GM19467 (cell line): ENCODE measurements around the gene AQP11.
A peak's percentile ranks its signal among the peaks of the same experiment; 100 is the strongest.
"Not testable (repeated sequence)": the region's sequence is repeated elsewhere in the genome, so short reads cannot be mapped to it uniquely, and the experiment has no call there.

Source experiments
- ATAC-seq: cut with Tn5 transposase; IDR thresholded peaks from one replicate; pipeline ENCODE4 v1.9.1; 2021; ENCODE audit warnings: mild to moderate bottlenecking, moderate library complexity; ENCODE audit not compliant: unreplicated experiment

AQP11 gene

DNA sequence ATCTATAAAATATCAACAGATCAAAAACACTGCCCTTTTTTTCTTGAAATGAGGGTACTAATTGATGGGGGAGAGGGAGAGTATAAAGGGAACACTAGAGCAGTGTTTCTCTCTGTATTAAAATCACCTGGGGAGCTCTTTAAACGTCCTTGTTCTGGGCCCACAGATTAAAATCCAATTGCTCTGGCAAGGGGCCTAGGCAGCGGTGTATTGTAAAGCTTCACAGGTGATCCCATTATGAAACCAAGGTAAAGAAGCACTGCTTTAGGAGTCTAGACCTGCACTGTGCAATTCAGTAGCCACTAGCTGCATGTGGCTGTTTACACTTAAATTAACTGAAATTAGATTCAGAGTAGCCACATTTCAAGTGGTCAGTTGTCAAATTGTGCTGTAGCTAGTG is 3.0 kb downstream of the AQP11 start:
- ATAC-seq, result no peak

DNA sequence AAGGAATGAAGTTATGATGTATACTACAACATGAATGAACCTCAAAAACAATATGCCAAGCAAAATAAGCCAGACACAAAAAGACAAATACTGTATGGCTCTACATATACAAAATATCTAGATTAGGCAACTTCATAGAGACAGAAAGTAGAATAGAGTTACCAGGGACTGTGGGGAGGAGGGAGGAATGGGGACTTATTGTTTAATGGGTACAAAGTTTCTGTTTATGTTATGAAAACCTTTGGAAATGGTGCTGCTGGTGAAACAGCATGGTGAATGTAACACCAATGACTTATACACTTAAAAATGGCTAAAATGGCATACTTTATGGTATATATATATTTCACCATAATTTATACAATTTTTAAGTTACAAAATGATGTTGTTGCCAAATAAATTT is 4.1 kb downstream of the AQP11 start:
- no peak for ATAC-seq

DNA sequence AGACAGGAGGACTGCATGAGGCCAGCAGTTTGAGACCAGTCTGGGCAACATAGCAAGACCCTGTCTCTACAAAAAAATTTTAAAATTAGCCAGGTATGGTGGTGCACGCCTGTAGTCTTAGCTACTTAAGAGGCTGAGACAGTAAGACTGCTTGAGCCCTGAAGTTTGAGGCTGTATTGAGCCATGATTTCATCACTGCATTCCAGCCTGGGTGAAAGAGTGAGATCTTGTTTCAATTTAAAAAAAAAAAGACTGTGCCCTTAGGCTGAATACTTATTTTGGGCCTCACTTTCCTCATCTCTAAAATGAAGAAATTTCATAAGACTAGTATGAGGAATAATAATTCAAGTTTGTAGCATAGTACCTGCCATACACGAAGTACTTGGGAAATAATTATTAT is 6.9 kb downstream of the AQP11 start:
- no peak for ATAC-seq

DNA sequence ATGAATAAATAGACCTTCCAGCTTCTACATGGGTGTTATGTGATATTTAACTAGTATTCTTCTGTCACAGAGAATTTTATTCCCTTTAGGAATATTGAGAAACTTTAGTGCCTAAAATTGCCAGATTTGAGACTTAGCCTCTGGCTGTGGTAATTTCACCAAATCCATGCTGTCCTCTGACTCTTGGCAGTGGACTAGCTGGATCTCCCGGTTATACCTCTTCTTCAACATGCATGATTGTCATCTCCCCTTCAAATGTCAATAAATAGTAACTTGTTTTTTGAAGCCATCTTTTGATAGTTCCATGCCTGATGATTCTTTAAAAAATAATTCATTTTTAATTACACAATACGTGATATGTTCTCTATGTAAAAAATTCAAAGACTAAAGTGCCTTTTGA is 8.4 kb downstream of the AQP11 start:
- ATAC-seq, result no peak

DNA sequence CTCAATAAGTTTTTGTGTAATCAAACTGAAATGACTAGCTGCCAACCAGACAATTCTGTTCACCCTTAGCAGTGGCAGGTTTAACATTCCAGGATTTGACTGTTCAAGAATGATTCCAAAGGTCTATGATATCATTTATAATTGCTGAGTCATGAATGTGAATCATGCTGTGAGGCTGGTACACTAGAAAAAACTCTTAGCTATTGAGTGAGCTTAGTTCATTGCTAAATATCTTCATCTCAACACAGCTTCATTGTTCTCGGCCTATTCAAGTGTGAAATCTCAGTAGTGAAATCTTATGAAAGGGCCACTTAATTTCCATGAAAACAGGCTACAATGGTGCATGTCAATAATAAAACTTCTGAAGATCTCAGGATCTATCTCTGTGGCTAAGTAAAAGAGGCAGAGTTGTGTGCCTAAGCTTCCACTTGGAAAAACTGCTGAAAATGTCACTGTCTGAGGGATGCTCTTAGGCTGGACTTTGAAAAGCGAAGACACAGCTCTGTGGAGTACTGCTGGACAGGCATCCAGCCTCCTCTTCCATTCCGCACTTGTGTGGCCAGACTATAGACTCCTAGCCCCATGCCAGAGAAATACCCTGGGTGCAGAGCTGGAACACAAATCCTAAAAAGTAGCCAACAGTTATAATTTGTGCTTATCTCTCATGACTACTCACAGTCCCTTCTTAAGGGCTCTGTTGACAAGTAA is 12.8 kb downstream of the AQP11 start:
- ATAC-seq, result no peak

DNA sequence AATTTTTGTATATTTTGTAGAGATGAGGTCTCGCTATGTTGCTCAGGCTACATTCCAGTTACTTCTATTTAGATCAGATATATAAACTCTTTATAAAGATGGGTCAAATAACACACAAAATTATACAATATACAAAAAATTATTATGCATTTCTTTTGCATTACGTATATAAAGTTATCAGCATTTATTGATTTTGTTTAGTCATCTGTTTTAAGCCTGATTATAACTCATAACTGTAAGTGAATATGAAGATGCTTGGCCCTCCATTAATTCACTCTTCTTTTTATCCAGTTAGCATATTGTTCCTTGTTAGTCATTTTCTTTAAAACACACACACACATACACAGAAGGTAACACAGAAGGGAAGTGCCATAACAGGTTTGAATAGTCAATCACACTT is 14.5 kb downstream of the AQP11 start:
- ATAC-seq, result no peak

DNA sequence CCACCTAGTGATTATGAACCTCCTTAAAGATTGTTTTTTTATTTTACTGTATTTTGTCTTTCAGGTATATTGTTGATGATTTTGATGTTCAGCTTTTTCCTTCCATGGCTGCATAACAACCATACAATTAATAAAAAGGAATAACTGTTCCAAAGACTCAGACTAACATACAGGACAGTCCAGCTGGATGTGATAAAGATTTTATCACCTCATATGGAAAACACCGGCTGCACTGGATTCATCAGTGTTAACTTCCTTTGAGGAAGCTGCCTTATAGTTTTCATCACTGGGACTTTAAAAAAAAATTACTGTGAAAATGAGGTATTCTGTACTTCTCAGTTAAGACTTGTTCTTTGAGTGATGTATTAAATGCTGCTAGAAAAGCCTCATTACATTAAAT is 19.5 kb downstream of the AQP11 start:
- no peak for ATAC-seq

DNA sequence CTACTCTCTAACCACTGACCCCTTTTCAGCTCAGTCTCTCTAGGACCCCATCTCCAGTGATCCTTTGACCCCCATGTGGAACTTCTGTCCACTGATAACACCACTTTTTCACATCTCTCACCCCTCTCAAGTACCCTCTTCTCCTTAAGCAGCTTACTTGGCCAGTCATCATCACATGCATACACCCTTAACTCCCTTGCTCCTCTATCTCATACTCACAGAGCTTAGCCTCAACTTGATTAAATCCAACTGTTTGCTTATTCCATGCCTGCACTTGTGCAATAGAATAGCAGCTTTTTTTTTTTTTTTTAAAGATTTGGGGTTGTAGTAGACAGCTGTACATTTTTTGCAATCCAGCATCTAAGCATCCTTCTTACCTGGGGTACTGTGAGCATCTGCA is 22.2 kb downstream of the AQP11 start:
- ATAC-seq, result no peak

DNA sequence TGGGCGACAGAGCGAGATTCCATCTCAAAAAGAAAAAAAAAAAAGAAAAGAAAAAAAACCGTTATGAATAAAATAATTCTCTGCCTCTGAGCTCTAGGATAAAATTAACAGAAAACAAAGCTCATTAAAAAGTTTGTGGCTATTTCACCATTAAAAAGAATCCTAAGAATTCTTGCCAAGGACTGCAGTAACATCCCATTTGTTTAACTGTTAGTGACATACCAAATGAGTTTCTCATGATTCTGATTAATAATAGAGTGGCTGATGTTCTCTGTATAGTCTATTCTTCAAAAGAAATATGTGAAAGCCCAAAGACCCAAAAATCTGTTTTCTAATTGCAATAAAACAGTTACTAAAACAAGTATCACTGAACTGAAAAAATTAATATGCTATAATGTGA is 28.1 kb downstream of the AQP11 start:
- ATAC-seq, result no peak

DNA sequence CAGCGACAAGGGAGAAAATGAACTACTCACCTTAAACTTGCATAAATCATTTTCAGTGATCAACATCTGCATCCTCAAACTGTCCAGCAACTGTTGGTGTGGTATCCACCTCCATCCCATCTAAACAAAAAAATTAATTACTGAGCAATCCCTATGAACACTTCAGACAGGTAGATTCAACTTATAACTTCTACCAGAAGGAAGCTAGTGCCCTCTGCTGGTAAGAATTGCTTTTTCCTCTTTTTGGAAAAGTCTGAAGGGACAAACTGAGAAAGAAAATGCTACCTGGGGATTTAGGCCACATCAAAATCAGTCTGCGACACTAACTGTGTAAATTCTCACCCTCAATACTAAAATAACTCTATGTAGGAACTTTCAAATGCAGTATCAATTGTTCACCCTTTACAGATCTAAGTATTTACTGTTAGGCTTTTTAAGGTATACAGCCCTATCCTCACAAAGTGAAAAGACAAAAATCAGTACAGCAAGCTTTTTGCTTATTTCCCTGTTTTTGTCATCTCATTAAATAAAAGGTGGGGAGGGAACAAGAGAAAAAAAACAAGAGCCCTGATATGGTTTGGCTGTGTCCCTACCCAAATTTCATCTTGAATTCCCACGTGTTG is 29.9 kb downstream of the AQP11 start:
- no peak for ATAC-seq

DNA sequence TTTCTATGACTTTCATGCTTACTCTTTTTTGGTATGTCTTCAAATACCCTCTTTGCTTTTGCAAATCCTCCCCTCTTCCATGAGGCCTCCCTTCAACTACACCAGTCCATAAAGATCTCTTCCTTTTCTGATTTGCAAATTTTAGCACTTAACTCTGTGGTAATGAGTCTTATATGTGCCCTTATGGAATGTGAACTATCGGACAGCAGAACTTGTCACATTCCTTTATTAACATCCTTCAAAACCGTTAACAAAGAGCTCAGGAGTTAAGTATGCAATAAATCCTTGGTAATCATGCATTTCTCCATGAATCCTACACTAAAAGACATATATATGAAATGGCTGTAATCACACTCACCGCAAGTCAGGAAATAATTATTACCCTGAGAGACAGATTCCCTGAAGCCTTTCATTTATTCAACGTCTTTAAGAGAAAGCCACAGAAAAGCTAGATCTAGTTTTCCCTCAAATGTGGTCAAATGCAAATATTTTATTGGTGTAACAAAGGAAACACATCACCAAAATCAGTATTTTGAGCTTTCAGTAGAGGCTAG is 40.5 kb downstream of the AQP11 start:
- ATAC-seq, result no peak

DNA sequence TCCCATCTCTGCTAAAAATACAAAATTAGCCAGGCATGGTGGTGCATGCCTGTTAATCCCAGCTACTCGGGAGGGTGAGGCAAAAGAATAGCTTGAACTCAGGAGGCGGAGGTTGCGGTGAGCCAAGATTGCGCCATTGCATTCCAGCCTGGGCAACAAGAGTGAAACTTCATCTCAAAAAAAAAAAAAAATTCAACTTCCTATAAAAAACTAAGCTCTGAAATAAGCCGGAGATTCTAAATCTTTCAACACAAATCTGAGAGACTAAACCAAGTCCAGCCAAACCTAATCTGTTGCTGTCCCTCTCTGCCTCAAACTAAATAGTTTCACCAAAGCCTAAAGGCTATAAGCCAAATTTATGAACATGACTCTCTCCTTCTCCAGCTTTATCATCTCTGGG is 44.2 kb downstream of the AQP11 start:
- not testable (repeated sequence) for ATAC-seq

DNA sequence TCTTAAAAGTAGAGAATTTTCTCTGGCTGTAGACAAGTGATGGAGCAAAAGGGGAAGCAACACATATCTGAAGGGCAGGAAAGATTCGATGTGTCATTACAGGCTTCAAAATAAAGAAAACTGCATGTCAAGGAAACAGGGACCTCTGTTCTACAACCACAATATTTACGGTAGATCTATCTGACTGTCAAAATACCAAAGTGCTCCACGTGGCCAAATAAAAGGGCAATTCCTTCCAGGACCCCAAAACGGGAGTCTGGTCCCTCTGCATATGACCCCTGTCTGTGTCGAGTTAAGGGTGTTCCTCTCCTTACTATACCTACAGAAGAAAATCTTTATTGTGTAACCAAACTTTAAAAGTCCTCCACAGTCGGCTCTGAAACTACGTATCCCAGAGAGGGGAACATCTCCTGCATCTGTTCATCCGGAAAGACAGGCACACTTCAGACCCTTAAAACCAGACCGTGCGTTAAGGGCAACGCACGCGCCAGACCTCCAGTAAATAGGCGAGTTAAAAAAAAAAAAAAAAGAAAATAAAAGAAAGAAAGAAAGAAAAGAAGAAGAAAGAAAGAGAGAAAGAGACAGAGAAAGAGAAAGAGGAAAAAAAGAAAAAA is 47.1 kb downstream of the AQP11 start:
- ATAC-seq, result no peak

DNA sequence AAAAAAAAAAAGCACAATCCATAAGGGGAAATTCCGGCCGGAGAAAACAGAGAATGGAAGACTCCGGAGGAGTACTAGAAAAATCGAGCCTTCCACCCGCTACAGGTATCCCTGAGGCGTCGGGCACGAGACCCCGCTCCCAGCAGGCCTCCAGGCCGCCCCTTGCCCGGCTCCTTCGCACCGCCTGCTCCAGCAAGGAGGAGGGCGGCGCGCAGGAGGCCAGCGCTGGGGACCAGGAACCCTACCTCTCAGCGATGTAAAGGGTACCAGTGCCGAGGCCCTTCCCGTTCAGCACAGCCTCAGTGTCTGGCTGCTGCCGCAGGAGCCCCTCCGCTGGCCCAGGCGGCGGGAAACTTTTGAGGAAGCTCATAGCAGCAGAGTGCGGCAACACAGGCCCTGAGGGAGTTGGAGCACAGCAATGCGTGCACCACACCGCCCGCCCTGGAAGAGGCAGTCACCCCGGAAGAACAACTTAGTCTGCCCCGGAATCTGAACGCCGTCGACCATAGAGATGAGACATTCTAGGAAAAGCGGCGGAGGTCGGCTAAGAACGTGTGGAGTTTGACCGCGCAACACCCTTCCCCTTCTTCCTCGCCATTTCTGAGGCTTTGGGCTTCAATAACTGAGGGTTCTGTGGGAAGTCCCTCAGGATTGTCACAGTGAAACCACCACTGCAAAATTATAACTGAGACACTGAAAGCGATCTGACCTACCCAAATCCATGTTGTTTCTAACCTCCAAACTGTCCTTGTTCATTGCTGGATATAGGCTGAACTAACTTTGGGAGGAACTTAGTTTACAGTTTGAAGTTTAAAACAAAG is 47.8 kb downstream of the AQP11 start, which contains the start of gene CLNS1A:
Gene CLNS1A (minus strand): TSS at position 450 of the 821 bp plus-strand sequence. CDS start 80 bp downstream, at position 370.
- peak; percentile 88 for ATAC-seq

DNA sequence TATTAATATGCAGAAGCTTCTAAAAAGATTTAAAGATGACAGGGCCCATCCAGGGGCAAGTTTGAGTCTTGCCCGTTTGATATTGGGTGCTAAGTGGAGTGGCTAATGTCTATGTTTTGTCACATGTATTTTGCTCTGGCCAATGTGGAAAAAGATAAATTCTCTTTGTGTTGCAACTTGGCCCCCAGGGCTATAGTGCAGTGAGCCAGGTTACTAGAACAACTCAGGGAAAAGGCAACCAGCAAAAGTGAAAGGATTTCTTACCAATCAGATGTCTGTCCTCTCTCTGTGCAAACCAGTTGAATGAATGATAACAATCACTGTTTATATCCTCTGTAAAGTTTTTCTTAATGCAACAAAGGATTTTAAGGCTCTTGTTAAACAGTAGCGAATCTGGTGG is 52.5 kb downstream of the AQP11 start:
- no peak for ATAC-seq

DNA sequence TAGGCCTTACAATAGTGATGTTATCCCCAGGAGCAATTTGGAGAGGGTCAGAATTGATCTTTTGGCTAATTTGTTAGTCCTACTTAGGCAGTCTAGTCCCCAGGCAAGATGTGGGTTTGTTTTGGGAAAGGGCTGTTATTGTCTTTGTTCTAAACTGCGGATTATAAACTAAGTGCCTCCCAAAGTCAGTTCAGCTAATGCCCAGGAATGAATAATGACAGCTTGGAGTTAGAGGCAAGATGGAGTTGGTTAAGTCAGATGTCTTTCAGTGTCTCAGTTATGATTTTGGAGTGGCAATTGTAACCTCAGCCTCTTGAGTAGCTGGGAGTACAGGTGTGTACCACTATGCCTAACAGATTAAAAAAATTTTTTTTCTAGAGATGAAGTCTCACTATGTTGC is 55.1 kb downstream of the AQP11 start:
- ATAC-seq, result no peak

DNA sequence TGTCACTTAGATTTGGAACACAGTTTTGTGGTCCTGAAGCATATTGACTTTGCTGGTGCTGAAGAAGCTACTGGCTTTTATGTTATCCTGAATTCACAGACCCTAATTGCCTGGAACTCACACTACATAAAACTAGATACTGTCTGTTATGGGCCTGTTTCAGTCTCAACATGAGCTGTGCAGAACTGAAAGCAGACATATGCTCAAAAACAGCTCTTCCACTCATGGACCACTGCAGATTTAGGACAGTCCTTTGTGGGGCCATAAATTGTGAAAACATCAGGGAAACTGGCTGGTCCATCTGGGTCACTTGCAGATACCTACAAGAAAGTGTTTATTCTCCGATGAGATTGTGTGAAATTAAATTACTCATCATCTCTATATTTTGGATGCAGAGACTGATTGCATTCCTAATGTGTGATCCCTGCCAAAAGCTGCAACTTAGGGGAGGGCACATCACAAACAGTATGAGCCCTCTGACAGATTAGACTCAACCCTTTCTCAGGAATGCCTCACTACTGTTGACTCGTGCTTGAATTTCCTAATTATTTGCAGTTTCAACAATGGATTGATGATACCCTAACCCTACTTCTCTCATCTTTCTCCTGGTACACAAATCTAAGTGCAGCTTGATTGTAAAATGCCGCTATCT is 58.0 kb downstream of the AQP11 start:
- no peak for ATAC-seq

DNA sequence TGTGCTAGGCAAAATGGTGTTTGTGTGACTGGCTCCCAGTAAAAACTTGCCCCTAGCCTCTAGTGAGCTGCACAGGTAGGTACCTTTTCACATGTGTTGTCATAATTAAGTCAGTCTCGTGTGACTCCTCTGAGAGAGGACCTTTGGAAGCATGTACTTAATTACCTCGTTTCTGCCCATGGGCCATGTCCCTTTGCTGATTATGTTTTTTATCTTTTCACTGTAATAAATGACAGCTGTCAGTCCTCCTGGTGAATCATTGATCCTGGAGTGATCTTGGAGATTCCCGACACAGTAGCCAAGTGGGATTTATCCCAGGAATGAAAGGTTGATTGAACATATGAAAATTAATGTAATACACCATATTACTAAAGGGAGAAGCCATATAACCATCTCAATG is 60.4 kb downstream of the AQP11 start:
- ATAC-seq, result no peak

DNA sequence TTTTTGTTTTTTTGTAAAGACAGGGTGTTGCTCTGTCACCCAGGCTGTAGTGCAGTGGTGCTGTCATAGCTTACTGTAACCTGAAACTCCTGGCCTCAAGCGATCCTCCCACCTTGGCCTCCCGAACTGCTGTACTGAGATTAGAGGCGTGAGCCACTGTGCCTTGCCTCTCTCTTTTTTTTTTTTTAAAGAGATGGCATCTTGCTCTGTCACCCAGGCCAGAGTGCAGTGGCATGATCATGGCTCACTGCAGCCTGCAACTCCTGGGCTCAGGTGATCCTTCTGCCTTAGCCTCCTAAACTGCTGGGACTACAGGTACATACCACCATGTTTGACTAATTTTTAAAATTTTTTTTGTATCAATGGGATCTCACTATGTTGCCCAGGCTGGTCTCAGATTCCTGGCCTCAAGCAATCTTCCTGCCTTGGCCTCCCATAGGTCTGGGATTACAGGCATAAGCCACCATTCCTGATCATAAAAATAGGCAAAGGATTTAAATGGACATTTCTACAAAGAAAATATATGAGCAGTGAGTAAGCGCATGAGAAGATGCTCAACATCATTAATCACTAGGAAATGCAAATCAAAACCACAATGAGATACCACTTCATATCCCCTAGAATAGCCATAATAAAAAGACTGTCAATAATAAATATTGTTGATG is 65.1 kb downstream of the AQP11 start:
- no peak for ATAC-seq

DNA sequence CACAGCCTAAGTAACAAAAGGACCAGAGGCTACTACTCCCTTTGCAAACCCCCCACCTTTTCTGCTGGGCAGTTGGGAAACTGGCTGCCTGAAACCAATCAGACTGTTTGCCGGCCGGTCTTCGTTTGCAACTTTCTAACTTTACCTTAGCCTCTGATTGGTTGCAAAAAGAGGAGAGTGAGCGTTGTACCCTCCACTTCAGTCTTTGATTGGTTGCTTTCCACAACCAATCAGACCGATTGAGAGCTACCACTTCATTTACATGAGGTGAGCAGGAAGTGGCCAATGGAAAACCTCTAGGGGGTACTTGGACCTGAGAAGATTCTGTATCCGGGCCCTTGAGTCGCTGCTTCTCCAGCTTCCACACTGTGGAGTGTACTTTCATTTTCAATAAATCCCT is 66.6 kb downstream of the AQP11 start:
- ATAC-seq, result no peak
